Measurements from ENCODE around the gene SRRM2.
A peak's percentile ranks its signal among the peaks of the same experiment; 100 is the strongest.

Gene SRRM2

GRCh38 chr16:2798723-2799204, 46.3 kb downstream of the SRRM2 start:
- no peak for DNase-seq (ENCODE audit: low spot score)

GRCh38 chr16:2799205-2799858, 46.9 kb downstream of the SRRM2 start:
- no peak for DNase-seq (ENCODE audit: low spot score)

GRCh38 chr16:2799859-2800226, 47.4 kb downstream of the SRRM2 start:
- DNase-seq (ENCODE audit: low spot score): no peak

DNA sequence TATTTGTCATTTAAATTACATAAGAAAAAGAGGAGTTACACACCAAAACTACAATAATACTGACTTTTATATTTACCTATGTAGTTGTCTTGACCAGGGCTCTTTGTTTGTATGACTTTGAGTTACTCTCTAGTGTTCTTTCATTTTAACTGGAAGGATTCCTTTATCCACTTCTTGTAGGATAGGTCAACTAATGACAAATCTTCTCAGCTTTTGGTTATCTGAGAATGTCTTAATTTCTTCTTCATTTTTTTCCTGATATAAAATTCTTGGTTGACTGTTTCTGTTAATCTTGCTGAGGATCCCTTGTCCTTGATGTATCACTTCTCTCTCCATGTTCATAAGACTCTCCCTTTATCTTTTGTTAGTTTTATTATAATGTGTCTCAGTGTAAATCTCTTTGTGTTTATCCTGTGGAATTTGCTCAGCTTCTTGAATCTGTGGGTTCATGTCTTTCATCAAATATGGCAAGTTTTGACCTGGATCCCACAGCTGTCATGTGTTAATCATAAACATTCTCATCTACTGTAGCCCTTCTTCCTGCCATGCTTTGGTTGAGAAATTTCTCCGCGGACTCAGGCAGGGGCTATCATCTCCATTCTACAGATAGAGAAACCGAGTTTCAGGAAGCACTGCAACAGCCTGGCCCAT, 51.2 kb downstream of the SRRM2 start:
- no peak for DNase-seq (ENCODE audit: low spot score)

- no peak for DNase-seq (ENCODE audit: low spot score)
Measured at GRCh38 chr16:2804728-2805127, 52.3 kb downstream of the SRRM2 start.

GRCh38 chr16:2806286-2806685, 53.8 kb downstream of the SRRM2 start:
- no peak for DNase-seq (ENCODE audit: low spot score)

DNA sequence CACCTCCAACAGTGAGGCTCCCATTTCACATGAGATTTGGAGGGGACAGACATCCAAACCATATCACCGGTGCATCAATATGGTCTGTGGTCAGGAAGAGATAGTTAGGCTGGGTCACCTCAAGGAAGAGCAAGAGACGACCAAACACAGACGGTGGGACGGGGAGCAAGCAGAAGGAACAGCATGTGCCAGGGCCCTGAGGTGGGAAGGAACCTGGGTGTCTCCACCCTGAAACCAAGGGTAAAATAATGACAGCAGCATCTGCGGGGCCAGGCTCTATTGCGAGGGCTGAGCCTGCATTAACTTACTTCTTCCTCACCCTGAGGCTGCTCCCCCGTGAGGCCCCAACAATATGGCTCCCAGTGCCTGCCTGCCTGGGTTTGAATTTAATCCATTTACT, 55.7 kb downstream of the SRRM2 start:
- DNase-seq (ENCODE audit: low spot score): no peak

DNA sequence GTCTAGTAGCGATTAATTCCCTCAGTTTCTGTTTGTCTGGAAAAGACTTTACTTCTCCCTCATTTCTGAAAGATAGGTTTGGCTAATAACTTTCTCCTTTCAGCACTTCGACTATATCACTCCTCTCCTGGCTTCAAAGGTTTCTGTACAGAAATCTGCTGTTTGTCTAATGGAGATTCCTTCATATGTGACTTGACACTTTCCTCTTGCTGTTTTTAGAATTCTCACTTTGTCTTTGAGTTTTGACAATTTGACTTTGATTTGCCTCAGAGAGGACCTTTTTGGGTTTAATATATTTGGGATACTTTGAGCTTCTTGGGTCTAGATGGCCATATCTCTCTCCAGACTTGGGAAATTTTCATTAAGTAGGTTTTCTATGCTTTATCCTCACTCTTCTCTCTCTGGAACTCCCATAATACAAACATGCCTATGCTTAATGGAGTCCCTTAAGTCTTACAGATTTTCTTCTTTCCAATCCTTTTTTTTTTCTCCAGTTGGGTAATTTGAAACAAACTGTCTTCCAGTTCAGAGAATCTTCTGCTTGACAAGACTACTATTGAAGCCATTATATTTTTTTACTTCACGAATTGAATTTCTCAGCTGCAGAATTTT, 56.8 kb downstream of the SRRM2 start:
- DNase-seq (ENCODE audit: low spot score): no peak

- no peak for DNase-seq (ENCODE audit: low spot score)
Measured at GRCh38 chr16:2810651-2811050, 58.2 kb downstream of the SRRM2 start.

DNA sequence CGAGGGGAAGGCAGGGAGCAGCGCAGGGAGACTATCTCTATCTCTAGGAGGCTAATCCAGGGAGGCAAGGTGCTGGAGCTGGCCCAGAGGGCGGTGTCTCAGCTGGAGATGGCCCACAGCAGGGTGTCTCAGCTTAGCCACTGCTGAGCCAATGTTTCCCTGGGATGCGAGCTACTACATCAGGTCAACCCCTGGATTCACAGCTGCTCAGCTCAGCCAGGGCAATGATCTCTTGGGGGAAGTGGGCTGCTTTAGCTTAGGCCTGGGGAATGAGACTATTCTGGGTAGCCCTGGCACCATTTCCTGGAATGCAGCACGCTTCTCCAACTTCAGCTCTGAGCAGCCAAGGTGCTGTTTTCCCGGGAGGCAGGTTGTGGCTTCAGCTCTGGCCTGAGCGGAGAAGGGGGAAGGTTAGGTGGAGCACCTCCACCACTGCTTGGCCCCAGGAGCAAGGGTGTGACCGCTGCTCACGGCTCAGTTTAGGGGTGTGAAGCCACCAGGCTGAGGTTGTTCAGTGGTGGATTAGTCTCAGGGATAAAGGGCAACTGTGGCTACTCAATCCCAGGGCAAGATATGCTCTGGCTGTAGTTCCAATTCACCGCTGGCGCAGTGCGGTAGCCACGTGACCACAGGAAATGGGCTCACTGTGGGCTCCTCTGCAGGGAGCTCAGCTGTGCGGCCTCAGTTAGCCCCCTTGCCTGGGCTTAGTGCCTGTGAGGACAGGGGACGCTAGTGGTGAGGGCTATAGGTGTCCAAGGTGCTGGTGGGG, 59.4 kb downstream of the SRRM2 start:
- DNase-seq (ENCODE audit: low spot score): peak; percentile 41

GRCh38 chr16:2813771-2814221, 61.4 kb downstream of the SRRM2 start:
- no peak for DNase-seq (ENCODE audit: low spot score)

DNA sequence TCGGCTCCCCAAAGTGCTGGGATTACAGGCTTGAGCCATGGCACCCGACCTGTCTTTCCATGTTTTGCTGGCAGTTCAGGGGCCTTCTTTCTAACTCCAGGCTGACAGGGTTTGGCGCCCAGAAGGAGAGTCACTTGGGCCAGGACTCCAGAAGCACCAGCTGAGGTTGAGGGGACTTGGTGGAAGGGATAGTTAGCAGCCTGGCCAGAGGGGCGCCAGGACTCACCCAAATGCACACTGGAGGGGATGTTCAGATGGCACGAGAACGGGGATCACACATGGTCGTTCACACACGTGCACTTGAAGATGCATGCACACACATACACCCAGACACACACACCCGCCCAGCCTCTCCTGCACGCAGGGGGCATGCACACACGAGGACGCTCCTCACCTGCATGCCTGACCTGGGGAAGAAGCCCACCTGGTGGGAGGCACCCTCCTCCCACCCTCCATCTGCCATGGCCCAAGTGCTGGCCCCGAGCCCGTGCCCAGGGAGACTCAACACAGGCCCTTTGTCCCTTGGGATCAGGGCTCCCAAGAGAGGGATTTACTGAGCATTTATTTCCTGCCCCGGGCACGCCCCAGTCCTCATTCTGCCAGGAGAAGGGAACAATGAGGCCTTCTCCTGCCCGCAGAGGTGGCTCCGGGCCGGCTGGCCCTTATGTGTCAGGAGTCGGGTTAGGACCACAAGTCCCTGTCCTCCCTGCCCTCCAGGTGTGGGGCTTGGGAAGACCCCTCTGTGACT, 62.3 kb downstream of the SRRM2 start:
- no peak for DNase-seq (ENCODE audit: low spot score)

DNA sequence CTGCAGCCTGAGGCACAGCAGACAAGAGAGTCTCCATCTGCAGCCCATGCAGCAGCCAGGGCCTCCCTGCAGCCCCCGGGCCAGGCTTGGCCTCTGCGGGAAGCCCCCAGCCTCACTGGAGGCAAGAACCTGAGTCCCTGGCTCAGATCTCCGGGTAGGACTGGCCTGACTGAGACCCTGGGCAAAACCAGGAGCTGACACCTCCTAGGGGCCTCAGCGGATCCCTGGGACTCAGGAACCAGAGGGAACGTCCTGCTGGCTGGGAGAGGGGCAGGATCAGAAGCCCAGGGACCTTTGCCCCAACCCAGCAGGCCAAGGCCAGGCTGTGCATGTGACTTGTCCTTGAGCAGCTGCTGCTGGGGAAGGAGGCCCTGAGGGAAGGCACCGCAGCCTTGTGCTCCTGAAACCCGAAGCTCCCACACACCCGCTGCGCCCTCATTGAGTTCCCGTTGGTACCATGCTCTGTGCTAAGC, 62.9 kb downstream of the SRRM2 start:
- no peak for DNase-seq (ENCODE audit: low spot score)

- DNase-seq (ENCODE audit: low spot score): no peak
Measured at GRCh38 chr16:2816751-2817339, 64.4 kb downstream of the SRRM2 start, which contains the start of gene PRSS21. Gene PRSS21 (plus strand): TSS chr16:2817237. CDS start chr16:2817269, 32 bp downstream.

DNA sequence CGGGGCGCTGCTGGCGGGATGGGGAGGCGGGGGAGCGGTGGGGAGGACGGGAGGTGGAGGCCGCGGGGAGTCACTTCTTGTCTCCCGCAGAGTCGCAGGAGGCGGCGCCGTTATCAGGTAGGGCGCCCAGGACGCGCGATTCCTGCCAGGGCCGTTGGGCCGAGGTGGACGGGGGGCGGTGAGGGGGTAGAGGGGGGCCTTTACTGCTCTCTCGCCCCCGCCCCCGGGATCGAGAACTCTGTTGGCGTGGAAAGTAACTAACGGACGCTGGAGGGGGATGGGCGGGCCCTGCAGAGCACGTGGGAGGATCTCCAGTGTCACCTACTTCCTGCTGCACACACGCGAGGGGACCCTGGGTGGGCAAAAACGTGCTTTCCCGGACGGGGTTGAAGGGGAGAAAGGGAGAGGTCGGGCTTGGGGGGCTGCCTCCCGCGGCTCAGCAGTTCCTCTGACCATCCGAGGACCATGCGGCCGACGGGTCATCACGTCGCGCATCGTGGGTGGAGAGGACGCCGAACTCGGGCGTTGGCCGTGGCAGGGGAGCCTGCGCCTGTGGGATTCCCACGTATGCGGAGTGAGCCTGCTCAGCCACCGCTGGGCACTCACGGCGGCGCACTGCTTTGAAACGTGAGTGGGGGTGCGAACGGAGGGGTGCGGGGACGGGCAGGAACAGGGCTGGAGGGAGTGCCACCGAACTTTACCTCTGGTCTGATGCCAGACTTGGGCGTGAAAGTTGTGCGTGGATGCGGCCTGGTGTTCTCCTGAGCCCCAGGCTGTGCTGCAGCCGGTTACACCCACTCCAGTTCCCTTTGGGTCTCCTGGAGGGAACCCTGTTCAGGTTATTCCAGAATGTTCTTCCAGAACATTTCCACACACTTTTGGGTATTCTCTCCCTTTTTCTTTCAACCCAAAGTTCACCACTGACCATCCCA, 65.2 kb downstream of the SRRM2 start:
- DNase-seq (ENCODE audit: low spot score): no peak

DNA sequence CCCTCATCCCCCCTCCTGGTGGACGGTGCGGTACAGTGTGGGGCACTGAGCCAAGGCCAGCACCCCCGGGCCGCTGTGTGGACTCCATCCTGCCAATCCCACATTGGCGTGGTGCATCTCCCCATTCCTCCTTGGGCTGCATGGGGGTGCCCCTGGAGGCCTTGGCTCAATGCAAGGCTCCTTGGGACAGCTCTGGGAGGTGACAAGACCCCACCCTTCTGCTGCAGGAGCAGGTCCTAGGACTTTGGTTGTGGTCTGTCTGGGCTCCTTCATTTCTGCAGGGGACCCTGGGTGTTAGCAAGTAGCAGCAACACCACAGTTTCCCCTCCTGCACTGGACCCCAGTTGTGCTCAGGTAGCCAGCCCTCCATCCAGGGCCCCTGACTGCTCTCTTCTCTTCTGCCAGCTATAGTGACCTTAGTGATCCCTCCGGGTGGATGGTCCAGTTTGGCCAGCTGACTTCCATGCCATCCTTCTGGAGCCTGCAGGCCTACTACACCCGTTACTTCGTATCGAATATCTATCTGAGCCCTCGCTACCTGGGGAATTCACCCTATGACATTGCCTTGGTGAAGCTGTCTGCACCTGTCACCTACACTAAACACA, 65.9 kb downstream of the SRRM2 start:
- no peak for DNase-seq (ENCODE audit: low spot score)

DNA sequence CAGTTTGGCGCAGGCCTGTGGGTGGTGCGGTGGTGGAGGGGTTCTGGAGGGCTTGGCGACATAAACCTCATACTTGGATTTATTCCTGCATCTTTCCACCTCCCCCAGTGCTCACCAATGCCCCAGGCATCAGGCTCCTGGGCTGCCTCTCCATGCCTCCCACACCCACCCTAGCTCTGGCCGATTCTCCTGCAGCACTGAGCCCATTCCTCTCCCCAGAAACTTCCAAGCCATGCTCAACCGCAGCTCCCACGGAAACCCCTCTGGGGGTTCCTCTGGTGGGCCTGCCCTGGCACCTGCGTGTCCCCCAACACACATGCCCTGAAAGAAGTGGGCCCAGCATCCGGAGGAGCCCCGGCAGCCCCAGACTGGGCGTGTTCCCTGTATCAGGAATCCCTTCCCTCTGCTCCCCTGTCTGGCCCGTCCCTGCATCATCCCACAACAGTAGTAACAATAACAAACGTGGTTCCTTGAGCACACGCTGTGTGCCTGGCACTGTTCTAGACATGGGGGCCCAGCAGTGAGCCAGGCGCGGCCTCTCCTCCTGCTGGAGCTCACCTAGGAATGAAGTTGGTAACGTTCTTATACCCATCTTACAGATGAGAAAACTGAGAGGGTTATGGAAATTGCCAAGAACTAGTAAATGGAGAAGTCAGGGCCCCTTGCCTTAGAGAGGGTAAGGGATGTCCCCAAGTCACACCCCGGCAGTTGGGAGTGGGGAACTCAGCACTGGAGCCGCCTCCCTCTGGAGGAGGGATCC, 66.9 kb downstream of the SRRM2 start:
- no peak for DNase-seq (ENCODE audit: low spot score)

- no peak for DNase-seq (ENCODE audit: low spot score)
Measured at GRCh38 chr16:2819939-2820835, 67.7 kb downstream of the SRRM2 start.

Measured in ecto neural progenitor cell (in vitro differentiated cells).